Prostate gland (tissue), 2 donors: ENCODE measurements around the gene CREG1.

Source experiments
- POLR2A ChIP-seq: fragments of 450-650 bp; IDR thresholded peaks from one replicate; pipeline ENCODE4 v1.6.1; 2016; ENCODE audit warnings: antibody characterized with exemption, mild to moderate bottlenecking
- POLR2AphosphoS5 ChIP-seq: sonication (generic); formaldehyde crosslinking; IDR thresholded peaks from one replicate; pipeline ENCODE4 v1.6.1; 2017; ENCODE audit warnings: antibody characterized with exemption
- TF ChIP-seq, protein P1 (sequence below), 4 experiments: fragments of 200-600 bp in 2 of 4; fragments of 450-650 bp in 2 of 4; sonication (generic) in 2 of 4; IDR thresholded peaks; 1 replicate in 3 of 4; 2 replicates in 1 of 4; pipeline ENCODE4 v1.5.1; 2016 to 2019; ENCODE audit warnings: antibody characterized with exemption in 4 of 4, mild to moderate bottlenecking in 2 of 4, moderate library complexity in 2 of 4

DNA sequence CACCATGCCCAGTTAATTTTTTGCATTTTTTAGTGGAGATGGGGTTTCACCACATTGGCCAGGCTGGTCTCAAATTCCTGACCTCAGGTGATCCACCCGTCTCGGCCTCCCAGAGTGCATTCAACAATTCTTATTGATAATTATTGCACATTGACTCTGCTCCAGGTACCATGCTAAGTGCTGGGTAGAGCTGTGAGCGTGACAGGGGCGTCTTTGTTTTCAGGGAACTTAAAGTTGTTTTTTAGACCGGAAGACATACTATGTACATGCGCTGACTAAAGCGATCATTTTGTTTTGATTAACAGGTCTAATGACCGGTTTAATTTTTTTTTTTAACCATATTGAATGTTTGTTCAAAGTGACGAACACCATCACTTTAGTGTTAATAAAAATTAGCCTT lies 39.3 kb downstream of the CREG1 start:
- no peak for TF ChIP-seq POLR2AphosphoS5
- TF ChIP-seq POLR2A, result no peak
- TF ChIP-seq, protein P1, sequence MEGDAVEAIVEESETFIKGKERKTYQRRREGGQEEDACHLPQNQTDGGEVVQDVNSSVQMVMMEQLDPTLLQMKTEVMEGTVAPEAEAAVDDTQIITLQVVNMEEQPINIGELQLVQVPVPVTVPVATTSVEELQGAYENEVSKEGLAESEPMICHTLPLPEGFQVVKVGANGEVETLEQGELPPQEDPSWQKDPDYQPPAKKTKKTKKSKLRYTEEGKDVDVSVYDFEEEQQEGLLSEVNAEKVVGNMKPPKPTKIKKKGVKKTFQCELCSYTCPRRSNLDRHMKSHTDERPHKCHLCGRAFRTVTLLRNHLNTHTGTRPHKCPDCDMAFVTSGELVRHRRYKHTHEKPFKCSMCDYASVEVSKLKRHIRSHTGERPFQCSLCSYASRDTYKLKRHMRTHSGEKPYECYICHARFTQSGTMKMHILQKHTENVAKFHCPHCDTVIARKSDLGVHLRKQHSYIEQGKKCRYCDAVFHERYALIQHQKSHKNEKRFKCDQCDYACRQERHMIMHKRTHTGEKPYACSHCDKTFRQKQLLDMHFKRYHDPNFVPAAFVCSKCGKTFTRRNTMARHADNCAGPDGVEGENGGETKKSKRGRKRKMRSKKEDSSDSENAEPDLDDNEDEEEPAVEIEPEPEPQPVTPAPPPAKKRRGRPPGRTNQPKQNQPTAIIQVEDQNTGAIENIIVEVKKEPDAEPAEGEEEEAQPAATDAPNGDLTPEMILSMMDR (IDR thresholded peaks at IDR 0.05), result no peak
